ENCODE results near the gene NRN1. TPM values are rescaled to one million over a fixed set of nuclear protein-coding genes. Genes with fewer than 3 reads are reported as not detected.

Gene NRN1
- total and polyA plus RNA-seq, 10 of the 15 experiments (the other 5 are each of a cell fraction or from before 2014, with no cell fraction given): 0.13 to 22.6 (median 0.23) TPM; not detected in 1

GRCh38 chr6:6037179-6037578, 30.5 kb upstream of the NRN1 start:
- no peaks in the 10 kb centered on the region for H3K9me3 ChIP-seq (replicated peaks; ENCODE audit: control insufficient read depth, insufficient read depth, low read length)
- no peak overlapping the region for H3K4me3 ChIP-seq
- no peak overlapping the region for H2AFZ ChIP-seq (ENCODE audit: control insufficient read depth, low read depth, low read length)
- RAD21 ChIA-PET (ENCODE audit: unreplicated experiment): no interaction called here
- H3K9ac ChIP-seq (ENCODE audit: control insufficient read depth, insufficient read depth, low read length): no peak overlapping the region
- H3K27me3 ChIP-seq (replicated peaks in 1 of 2; ENCODE audit: control insufficient read depth in 2 of 2, insufficient read depth in 2 of 2, low read length in 1 of 2): peaks cover 0 to 2% of the 10 kb centered on the region in 2 experiments; a peak in 2 of 4 replicates
- CTCF ChIA-PET: interaction anchor here (0.8 kb wide), 1 partner anchor 12 kb away, joined by 3 read pairs; no protein-coding TSS in a partner anchor
- H3K36me3 ChIP-seq (ENCODE audit: control insufficient read depth in 2 of 2, insufficient read depth in 2 of 2, low read length in 1 of 2): no peaks in the 10 kb centered on the region
- in situ Hi-C loops (cut with MboI): no loop called here
- ATAC-seq (no peak), DNase-seq (ENCODE audit: low read depth, low spot score) (no peak), FAIRE-seq (no peak)
- WGBS (ENCODE audit: insufficient coverage, insufficient replicate concordance, low lambda C conversion rate, missing lambda C conversion rate): 13% methylated on average over 4 of the region's 4 CpGs
- H3K4me2 ChIP-seq (ENCODE audit: control insufficient read depth, insufficient read depth): no peak overlapping the region
- POLR2A ChIA-PET: no interaction called here
- no peak overlapping the region for H3K27ac ChIP-seq (ENCODE audit: control insufficient read depth, insufficient read depth)
- no TSS peak for BruUV-seq (replicated peaks)
- intact Hi-C loops (cut with micrococcal nuclease; ENCODE audit: unreplicated experiment): no loop called here
- SMC1A ChIA-PET (ENCODE audit: uncharacterized antibody, unreplicated experiment): no interaction called here
- H3K79me2 ChIP-seq (ENCODE audit: control insufficient read depth, insufficient read depth, low read length): no peaks in the 10 kb centered on the region
- TF ChIP-seq STAT3 (IDR thresholded peaks at IDR 0.05; ENCODE audit: low read depth, low read length): no peak
- no peak for TF ChIP-seq SREBF2 (IDR thresholded peaks at IDR 0.05; ENCODE audit: low read length)
- TF ChIP-seq ZNF622 (IDR thresholded peaks at IDR 0.05): no peak
- TF ChIP-seq, protein P1, sequence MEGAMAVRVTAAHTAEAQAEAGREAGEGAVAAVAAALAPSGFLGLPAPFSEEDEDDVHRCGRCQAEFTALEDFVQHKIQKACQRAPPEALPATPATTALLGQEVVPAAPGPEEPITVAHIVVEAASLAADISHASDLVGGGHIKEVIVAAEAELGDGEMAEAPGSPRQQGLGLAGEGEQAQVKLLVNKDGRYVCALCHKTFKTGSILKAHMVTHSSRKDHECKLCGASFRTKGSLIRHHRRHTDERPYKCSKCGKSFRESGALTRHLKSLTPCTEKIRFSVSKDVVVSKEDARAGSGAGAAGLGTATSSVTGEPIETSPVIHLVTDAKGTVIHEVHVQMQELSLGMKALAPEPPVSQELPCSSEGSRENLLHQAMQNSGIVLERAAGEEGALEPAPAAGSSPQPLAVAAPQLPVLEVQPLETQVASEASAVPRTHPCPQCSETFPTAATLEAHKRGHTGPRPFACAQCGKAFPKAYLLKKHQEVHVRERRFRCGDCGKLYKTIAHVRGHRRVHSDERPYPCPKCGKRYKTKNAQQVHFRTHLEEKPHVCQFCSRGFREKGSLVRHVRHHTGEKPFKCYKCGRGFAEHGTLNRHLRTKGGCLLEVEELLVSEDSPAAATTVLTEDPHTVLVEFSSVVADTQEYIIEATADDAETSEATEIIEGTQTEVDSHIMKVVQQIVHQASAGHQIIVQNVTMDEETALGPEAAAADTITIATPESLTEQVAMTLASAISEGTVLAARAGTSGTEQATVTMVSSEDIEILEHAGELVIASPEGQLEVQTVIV (IDR thresholded peaks at IDR 0.05; ENCODE audit: borderline replicate concordance, partially characterized antibody): no peak
- no peak for TF ChIP-seq NFYA (IDR thresholded peaks at IDR 0.05; ENCODE audit: borderline replicate concordance, low read depth, low read length)
- TF ChIP-seq SP1 (IDR thresholded peaks at IDR 0.05; ENCODE audit: low read depth, low read length): no peak
- TF ChIP-seq KAT2A (conservative IDR thresholded peaks at IDR 0.05; ENCODE audit: control insufficient read depth, low read depth, low read length): no peak
- no peak for TF ChIP-seq HDGF (IDR thresholded peaks at IDR 0.05)
- no peak for TF ChIP-seq ZNF207 (IDR thresholded peaks at IDR 0.05; ENCODE audit: borderline replicate concordance)
- no peak for TF ChIP-seq SMC3 (IDR thresholded peaks at IDR 0.05; ENCODE audit: borderline replicate concordance, low read length)
- no peak for TF ChIP-seq SMAD1 (IDR thresholded peaks at IDR 0.05; ENCODE audit: low read depth, partially characterized antibody)
- H4K20me1 ChIP-seq (ENCODE audit: control insufficient read depth, insufficient read depth): no peaks in the 10 kb centered on the region
- 0 out of 2 replicates have a peak, but pooled peaks cover 3% of the 10 kb centered on the region for H3K4me1 ChIP-seq (ENCODE audit: control insufficient read depth, insufficient read depth, low read length)
